Left hindlimb (tissue), 1 donor: ENCODE measurements around the gene MAP2K3.

Source experiments
- DNase-seq: peaks from one replicate; pipeline ENCODE4 v3.0.0-alpha.2; 2018

The MAP2K3 gene

GRCh38 chr17:21355586-21355985 is 71.1 kb downstream of the MAP2K3 start:
- no peak for DNase-seq

DNA sequence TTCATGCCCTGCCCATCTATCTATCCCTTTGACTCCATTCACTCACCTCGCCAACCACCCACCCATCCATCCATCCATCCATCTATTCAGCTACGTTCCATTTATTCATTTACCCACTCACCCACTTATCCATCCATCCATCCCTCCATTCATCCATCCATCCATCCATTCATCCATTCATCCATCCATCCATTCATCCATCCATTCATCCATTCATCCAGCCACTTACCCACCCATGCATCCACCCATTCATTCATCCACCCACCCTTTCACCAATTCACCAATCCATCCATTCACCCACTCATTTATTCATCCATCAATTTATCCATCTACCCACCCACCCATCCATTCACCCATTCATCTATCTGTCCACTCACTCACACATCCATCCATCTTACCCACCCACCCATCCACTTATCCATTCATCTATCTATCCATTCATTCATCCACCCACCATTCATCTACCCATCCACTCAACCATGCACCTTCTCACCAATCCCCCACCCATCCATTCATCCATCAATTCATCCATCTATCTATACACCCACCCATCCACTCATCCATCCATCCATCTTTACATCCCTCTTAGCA is 72.1 kb downstream of the MAP2K3 start:
- no peak for DNase-seq

DNA sequence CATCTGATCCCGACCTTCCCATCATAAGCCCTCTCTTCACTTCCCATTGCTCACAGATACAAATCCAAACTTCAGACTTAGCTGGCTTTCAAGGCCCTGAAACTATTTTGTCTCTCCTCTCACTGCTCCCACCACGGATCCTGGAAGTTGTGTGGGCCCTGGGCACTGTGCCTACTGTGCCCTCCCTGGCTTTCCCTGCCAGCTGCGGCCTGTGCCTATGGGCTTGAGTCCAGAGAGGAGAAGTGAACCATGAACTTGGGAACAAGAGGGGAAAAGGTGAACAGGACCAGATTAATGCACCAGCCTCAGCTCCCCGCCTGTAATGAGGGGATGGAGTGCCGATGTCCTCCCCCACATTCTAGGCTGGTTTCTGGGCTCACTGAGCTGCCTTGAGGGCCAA is 72.8 kb downstream of the MAP2K3 start:
- DNase-seq: no peak

DNA sequence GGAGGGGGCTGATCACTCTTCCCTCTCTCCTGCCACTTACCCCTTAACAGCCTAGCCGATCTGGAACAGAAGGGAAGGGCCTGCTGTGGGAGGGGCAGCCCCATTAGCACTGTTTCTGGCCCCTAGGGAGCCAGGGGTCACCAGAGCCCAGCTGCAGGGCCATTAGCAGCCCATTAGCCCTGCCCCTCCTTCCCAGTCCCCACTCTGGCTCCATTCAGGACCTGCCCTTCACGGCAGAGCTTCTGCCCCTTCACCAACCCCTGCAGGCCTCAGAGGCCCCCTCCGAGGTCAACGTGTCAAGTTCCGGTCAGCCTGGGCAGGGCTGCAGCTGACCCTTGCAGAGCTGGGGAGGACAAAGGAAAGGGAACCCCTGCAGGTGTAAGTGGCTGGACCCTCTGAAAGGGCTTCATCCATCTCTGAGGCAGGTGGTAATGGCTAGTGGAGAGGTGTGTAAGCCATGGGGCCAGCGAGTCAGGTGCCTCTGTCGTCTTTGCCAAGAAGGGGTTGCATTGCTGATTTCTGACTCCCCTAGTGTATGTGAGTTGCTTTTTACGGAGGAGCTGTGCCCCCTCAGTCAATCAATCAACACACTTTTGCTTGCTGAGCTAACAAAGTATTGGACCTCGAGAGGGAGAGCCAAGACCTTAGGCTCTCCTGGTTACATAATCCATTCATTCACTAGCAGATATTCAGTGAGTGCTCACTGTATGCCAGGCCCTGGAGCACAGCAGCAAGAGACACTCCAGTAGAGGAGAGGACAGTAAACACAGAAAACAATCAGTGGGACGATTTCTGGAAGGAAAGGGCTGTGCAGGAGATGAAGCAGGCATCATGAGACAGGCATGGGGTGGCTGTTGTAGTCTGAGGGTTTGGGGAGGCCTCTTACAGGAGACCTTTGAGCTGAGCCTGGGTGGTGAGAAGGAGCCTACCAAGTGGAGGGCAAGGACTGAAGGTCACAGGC is 73.5 kb downstream of the MAP2K3 start:
- DNase-seq: no peak

GRCh38 chr17:21358682-21359482 is 74.4 kb downstream of the MAP2K3 start:
- DNase-seq: no peak

GRCh38 chr17:21359483-21359840 is 75.0 kb downstream of the MAP2K3 start:
- no peak for DNase-seq

DNA sequence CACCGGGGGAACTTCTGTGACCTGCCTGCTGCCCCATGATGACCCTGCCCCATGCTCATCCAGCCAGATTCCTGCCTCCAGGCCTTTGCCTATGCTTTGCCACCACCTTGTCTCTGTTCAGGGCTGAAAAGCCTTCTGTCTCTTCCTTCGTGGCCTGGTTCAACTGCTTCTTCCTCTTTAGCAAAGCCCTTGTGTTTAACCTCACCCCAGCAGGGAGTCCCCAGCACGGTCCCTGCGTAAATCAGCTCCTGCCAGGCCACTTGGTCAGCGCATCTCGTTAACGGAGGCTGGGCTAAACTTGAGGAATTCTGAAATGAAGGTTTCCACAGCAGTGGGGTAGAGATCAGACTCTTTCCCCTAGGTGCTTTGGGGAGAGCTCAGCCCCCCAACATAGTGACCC is 75.5 kb downstream of the MAP2K3 start:
- DNase-seq: no peak

GRCh38 chr17:21361020-21361809 is 76.7 kb downstream of the MAP2K3 start:
- DNase-seq: no peak

GRCh38 chr17:21362331-21362931 is 77.9 kb downstream of the MAP2K3 start:
- DNase-seq: no peak

DNA sequence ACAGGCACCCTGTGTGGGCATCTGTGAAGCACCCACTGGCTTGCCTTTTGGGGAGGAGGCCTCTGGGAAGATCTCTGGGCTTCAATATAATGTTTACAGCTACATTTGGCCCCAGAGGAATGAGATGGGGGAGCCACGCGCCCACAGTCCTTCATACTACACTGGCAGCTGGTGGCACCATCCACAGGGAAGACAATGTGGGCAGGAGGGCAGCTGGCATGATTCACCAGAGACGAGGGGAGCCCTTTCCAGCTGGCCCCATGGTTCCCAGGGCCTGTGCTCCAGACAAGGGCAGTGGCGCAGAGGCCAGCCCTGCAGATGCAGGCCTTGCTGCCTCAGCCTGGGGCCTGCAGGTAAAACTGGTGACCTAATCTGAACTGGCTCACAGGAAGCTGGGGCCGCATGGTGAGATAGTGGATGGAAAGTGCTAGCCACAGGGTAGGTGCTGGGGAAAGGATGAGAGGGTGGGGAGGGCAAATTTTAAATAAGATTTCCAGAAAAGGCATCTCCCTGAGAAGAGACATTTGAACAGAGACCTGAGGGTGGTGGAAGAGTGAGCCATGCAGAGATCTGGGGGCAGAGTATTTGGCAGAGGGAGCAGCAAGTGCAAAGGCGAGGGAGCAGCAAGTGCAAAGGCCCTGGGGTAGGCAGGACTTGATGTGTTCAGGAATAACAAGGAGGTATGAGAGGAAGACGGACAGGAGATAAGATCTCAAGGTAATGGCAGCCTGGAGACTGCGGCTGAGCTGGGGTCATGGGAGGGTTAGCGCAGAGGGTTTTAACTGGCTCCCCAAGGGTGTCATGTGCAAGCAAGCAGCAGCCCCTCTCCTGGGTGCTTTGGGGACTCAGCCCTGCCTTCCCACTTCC is 79.5 kb downstream of the MAP2K3 start:
- DNase-seq: no peak
